Measurements from ENCODE around the gene TRIM7. TPM values are rescaled to one million over a fixed set of nuclear protein-coding genes. Genes with fewer than 3 reads are reported as not detected.

The TRIM7 gene
- total and polyA plus RNA-seq, 9 of the 15 experiments (the other 6 are each of a cell fraction or from before 2014, with no cell fraction given) = 2.6 to 14.9 (median 8.9) TPM

DNA sequence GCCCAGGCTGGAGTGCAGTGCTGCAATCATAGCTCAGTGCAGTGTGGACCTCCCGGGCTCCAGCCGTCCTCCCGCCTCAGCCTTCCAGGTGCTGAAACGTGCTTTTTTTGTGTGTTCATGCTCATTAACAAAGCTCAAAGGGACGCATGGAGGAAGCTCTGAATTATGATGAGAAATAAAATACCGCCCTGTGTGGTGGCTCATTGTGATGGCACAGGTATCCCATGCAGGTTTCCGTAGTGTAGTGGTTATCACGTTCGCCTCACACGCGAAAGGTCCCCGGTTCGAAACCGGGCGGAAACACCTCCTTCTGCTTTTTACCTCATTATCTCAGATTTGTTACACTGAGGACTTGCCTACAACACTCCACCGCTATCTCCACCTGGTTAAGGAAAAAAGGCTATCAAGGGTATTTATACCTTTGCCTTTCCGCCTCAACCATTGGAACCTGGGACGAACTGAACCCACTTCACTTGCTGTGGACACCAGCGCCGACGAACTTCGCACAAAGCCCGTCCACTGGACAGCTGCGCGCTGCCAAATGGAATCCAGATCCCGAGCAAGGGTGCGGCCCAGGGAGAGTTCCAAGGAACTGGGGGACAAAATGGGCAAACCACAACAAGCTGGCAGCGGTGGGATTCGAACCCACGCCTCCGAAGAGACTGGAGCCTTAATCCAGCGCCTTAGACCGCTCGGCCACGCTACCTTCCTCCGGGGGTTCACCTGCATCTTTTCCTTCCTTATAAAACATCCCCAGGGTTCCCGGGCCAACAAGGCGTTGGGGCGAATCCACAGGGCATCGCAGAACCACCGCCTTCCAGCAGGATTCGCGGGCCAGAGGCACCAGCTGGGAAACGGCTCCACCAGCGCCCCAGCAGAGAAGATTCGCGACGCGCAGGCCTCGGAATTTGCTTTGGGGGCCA lies 31.3 kb downstream of the TRIM7 start (continued):
- peak; percentile 5 for TF ChIP-seq TAF1 (IDR thresholded peaks at IDR 0.05; ENCODE audit: control insufficient read depth, extremely low read depth, insufficient read depth, low read length, severe bottlenecking)
- TF ChIP-seq, protein P1, sequence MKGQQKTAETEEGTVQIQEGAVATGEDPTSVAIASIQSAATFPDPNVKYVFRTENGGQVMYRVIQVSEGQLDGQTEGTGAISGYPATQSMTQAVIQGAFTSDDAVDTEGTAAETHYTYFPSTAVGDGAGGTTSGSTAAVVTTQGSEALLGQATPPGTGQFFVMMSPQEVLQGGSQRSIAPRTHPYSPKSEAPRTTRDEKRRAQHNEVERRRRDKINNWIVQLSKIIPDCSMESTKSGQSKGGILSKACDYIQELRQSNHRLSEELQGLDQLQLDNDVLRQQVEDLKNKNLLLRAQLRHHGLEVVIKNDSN (CRISPR knock-in tag; IDR thresholded peaks at IDR 0.05) = no peak
- TF ChIP-seq MBD2 (IDR thresholded peaks at IDR 0.05; ENCODE audit: borderline replicate concordance, low read depth) = no peak
- no peak for TF ChIP-seq ATF1 (CRISPR knock-in tag; IDR thresholded peaks at IDR 0.05)
- TF ChIP-seq ATF1 (tag; IDR thresholded peaks at IDR 0.05) = peak; percentile 72
- TF ChIP-seq ETS2 (tag; IDR thresholded peaks at IDR 0.05; ENCODE audit: borderline replicate concordance, poor library complexity, severe bottlenecking) = no peak
- no peak for TF ChIP-seq ZNF584 (CRISPR knock-in tag; IDR thresholded peaks at IDR 0.05; ENCODE audit: low read depth)
- TF ChIP-seq, protein P2, sequence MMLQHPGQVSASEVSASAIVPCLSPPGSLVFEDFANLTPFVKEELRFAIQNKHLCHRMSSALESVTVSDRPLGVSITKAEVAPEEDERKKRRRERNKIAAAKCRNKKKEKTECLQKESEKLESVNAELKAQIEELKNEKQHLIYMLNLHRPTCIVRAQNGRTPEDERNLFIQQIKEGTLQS (IDR thresholded peaks at IDR 0.05) = no peak; the same call in 1 of the 2 replicates
- TF ChIP-seq, protein P2 (CRISPR knock-in tag; conservative IDR thresholded peaks at IDR 0.05) = 0 out of 2 replicates have a peak, but pooled peaks have one; percentile 34
- TF ChIP-seq RCOR1 (IDR thresholded peaks at IDR 0.05; ENCODE audit: borderline replicate concordance in 1 of 2, low read depth in 2 of 2, low read length in 2 of 2) = peak in 1 of 2 experiments; percentile 86; a peak in 1 of 4 replicates
- TF ChIP-seq, protein P3, sequence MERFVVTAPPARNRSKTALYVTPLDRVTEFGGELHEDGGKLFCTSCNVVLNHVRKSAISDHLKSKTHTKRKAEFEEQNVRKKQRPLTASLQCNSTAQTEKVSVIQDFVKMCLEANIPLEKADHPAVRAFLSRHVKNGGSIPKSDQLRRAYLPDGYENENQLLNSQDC (CRISPR knock-in tag; IDR thresholded peaks at IDR 0.05) = no peak
- no peak for TF ChIP-seq ZNF165 (CRISPR knock-in tag; IDR thresholded peaks at IDR 0.05; ENCODE audit: borderline replicate concordance)
- TF ChIP-seq E2F3 (CRISPR knock-in tag; IDR thresholded peaks at IDR 0.05) = no peak
- TF ChIP-seq ETV1 (tag; conservative IDR thresholded peaks at IDR 0.05; ENCODE audit: low read depth) = no peak
- TF ChIP-seq ZNF282 (CRISPR knock-in tag; IDR thresholded peaks at IDR 0.05) = no peak
- TF ChIP-seq RFX1 (IDR thresholded peaks at IDR 0.05) = no peak
- no peak for TF ChIP-seq ZNF717 (CRISPR knock-in tag; IDR thresholded peaks at IDR 0.05)
- TF ChIP-seq, protein P4, sequence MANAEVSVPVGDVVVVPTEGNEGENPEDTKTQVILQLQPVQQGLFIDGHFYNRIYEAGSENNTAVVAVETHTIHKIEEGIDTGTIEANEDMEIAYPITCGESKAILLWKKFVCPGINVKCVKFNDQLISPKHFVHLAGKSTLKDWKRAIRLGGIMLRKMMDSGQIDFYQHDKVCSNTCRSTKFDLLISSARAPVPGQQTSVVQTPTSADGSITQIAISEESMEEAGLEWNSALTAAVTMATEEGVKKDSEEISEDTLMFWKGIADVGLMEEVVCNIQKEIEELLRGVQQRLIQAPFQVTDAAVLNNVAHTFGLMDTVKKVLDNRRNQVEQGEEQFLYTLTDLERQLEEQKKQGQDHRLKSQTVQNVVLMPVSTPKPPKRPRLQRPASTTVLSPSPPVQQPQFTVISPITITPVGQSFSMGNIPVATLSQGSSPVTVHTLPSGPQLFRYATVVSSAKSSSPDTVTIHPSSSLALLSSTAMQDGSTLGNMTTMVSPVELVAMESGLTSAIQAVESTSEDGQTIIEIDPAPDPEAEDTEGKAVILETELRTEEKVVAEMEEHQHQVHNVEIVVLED (CRISPR knock-in tag; IDR thresholded peaks at IDR 0.05) = no peak
- TF ChIP-seq FOXK1 (CRISPR knock-in tag; IDR thresholded peaks at IDR 0.05; ENCODE audit: borderline replicate concordance) = no peak; the same call in 1 of the 2 replicates
- TF ChIP-seq TARDBP (IDR thresholded peaks at IDR 0.05) = no peak; the same call in 1 of the 2 replicates
- TF ChIP-seq ZNF444 (CRISPR knock-in tag; IDR thresholded peaks at IDR 0.05) = no peak
- TF ChIP-seq MCM7 (IDR thresholded peaks at IDR 0.05) = no peak
- peak; percentile 67 for TF ChIP-seq EP400 (IDR thresholded peaks at IDR 0.05)
- TF ChIP-seq U2AF2 (optimal IDR thresholded peaks at IDR 0.05; ENCODE audit: low read depth, low read length) = no peak
- no peak for TF ChIP-seq GTF2E2 (tag; IDR thresholded peaks at IDR 0.05)
